Measurements from ENCODE around the gene HS3ST3A1. TPM values are rescaled to one million over a fixed set of nuclear protein-coding genes. Genes with fewer than 3 reads are reported as not detected.

Gene HS3ST3A1
- total RNA-seq, 1 donor from 2014 or later: 1.1 TPM

DNA sequence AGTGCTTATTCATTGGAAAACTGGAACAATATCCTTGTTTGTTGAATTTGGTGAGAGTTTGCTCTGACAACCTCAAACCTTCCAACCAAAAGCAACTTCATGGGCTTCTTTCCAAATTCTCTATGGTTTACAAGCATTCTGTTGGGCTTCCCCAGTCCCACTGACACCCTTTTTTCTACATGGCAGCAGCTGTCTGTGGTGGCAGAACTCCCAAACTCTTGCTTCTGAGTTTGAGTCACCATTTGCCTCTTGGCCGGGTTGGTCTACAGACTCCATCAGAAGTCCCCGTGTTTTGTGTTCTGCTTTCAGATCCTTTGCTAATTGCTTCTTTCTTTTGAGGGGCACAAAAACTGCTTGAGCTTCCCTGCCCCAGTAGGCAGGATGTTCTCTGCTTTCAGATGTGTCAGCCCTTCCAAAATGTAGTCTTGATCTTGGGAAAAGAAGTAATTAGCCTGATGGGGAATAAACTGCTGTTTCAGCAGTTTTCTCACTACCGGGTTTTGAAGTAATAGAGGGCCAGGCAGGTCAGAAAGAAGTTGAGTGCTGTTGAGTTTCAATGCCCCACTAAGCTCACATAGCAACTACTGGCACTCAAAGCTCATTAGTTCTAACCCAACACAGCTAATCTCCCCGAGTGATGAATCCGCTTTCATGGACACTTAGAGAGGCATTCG lies 80.7 kb downstream of the HS3ST3A1 start:
- Mint-ChIP-seq H3K4me1 (ENCODE audit: low read depth, unreplicated experiment) (peaks cover 14% of the 10 kb centered on the region), H3K27me3 (ENCODE audit: unreplicated experiment) (no peaks in the 10 kb centered on the region), H3K9me3 (ENCODE audit: unreplicated experiment) (no peaks in the 10 kb centered on the region), H3K36me3 (ENCODE audit: unreplicated experiment) (no peaks in the 10 kb centered on the region), H3K4me3 (ENCODE audit: unreplicated experiment) (no peak overlapping the region), H3K27ac (ENCODE audit: unreplicated experiment) (no peak overlapping the region)
- no peak for DNase-seq
- TF ChIP-seq, protein P1, sequence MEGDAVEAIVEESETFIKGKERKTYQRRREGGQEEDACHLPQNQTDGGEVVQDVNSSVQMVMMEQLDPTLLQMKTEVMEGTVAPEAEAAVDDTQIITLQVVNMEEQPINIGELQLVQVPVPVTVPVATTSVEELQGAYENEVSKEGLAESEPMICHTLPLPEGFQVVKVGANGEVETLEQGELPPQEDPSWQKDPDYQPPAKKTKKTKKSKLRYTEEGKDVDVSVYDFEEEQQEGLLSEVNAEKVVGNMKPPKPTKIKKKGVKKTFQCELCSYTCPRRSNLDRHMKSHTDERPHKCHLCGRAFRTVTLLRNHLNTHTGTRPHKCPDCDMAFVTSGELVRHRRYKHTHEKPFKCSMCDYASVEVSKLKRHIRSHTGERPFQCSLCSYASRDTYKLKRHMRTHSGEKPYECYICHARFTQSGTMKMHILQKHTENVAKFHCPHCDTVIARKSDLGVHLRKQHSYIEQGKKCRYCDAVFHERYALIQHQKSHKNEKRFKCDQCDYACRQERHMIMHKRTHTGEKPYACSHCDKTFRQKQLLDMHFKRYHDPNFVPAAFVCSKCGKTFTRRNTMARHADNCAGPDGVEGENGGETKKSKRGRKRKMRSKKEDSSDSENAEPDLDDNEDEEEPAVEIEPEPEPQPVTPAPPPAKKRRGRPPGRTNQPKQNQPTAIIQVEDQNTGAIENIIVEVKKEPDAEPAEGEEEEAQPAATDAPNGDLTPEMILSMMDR (IDR thresholded peaks at IDR 0.05; ENCODE audit: partially characterized antibody, unreplicated experiment): no peak

DNA sequence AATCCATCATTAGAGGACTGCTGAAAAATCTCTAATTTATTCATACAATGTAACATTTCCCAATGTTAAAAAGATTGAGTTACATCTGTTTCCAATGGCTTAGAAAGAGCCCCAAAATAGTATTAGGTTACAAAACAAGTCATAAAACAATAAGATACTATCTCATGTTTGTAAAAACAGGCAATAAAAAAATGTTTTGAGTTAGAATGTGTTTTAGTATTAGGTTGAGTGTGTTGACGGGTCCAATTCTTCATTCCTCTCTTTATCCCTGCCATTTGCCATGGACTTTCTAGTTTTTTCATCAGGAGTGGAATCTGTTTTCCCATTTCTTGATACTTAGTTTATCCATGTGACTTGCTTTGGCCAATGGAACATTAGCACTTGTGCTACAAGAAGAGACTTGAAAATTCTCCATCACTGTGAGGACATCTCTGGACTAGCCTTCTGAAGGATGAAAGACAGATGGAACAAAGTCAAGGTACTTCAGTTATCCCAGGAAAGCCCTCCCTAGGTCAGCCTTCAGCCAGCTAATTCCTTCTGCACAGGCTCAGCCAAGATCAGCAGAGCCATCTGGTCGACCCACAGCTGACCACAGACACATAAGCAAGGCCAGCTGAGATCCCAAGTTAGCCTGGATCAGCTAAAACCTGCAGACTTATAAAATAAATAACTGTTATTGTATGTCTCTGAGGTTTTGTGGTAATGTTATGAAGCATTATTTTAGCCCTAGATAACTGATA lies 83.3 kb downstream of the HS3ST3A1 start:
- Mint-ChIP-seq H3K27me3 (ENCODE audit: unreplicated experiment) (no peaks in the 10 kb centered on the region), H3K4me1 (ENCODE audit: low read depth, unreplicated experiment) (peaks cover 9% of the 10 kb centered on the region), H3K9me3 (ENCODE audit: unreplicated experiment) (no peaks in the 10 kb centered on the region), H3K27ac (ENCODE audit: unreplicated experiment) (no peak overlapping the region), H3K36me3 (ENCODE audit: unreplicated experiment) (no peaks in the 10 kb centered on the region), H3K4me3 (ENCODE audit: unreplicated experiment) (no peak overlapping the region)
- DNase-seq: no peak
- TF ChIP-seq, protein P1 (IDR thresholded peaks at IDR 0.05; ENCODE audit: partially characterized antibody, unreplicated experiment): no peak

DNA sequence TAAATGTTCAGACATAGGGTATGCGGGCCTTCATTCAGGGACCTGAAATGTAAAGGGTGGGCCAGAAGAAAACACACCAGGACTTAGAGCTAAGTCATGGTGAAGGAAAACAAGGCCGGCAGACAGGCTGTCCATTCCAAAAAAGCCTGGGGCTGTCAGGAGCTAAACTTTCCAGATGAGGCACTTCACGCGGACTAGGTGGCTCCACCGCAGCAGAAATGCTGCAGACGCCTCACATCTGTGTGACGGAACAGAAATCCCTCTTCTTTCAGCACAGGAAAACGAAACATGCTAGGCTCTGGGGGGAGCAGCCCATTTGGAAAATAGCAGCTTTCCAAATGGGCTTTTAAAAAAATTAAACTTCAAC lies 88.7 kb downstream of the HS3ST3A1 start:
- no peak overlapping the region for H3K27ac Mint-ChIP-seq (ENCODE audit: unreplicated experiment)
- H3K4me3 Mint-ChIP-seq (ENCODE audit: unreplicated experiment): no peak overlapping the region
- H3K27me3 Mint-ChIP-seq (ENCODE audit: unreplicated experiment): no peaks in the 10 kb centered on the region
- peaks cover 10% of the 10 kb centered on the region for H3K4me1 Mint-ChIP-seq (ENCODE audit: low read depth, unreplicated experiment)
- DNase-seq: no peak
- no peaks in the 10 kb centered on the region for H3K9me3 Mint-ChIP-seq (ENCODE audit: unreplicated experiment)
- no peaks in the 10 kb centered on the region for H3K36me3 Mint-ChIP-seq (ENCODE audit: unreplicated experiment)
- TF ChIP-seq, protein P1 (IDR thresholded peaks at IDR 0.05; ENCODE audit: partially characterized antibody, unreplicated experiment): no peak

DNA sequence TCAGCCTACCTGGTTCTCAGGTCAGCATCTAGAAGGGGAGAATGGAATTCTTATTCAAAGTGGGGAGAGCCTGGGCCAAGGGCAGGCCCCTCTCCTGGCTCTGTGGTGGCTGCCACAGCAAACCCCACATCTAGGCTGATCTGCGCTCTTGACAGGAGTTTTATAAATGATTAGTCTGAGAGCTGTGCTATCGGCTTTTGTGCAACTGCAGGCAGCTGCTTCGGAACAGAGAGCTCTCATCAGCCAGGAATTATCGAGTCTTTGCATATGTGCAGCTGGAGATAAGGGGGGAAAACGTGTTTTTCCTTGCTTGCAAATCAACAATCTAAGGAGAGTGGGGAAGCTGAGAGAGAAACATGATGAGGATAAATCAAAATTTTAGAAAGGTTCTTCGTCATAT lies 91.7 kb downstream of the HS3ST3A1 start:
- H3K4me3 Mint-ChIP-seq (ENCODE audit: unreplicated experiment): no peak overlapping the region
- DNase-seq: no peak
- no peaks in the 10 kb centered on the region for H3K36me3 Mint-ChIP-seq (ENCODE audit: unreplicated experiment)
- H3K27me3 Mint-ChIP-seq (ENCODE audit: unreplicated experiment): no peaks in the 10 kb centered on the region
- no peak overlapping the region for H3K27ac Mint-ChIP-seq (ENCODE audit: unreplicated experiment)
- H3K4me1 Mint-ChIP-seq (ENCODE audit: low read depth, unreplicated experiment): peaks cover 10% of the 10 kb centered on the region
- TF ChIP-seq, protein P1 (IDR thresholded peaks at IDR 0.05; ENCODE audit: partially characterized antibody, unreplicated experiment): no peak
- H3K9me3 Mint-ChIP-seq (ENCODE audit: unreplicated experiment): no peaks in the 10 kb centered on the region

DNA sequence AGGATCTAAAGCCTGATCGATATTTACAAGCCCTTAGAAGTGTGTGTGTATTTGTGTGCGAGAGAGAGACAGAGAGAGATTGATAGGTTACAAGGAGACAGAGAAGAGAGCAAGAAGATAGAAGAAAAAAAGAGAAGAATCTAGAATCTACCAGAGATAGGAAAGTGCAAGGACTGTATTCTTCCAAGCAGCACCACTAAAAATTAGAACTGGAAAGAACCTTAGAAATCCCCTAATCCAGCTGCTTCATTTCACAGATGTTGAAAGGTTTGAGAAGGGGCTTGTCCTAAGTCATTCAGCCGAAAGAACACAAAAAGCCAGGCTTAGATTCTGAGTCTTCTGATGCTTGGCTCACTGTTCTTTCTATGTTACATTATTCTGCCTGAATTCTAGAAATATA lies 92.2 kb downstream of the HS3ST3A1 start:
- TF ChIP-seq, protein P1 (IDR thresholded peaks at IDR 0.05; ENCODE audit: partially characterized antibody, unreplicated experiment): no peak
- Mint-ChIP-seq H3K4me1 (ENCODE audit: low read depth, unreplicated experiment) (peaks cover 10% of the 10 kb centered on the region), H3K9me3 (ENCODE audit: unreplicated experiment) (no peaks in the 10 kb centered on the region), H3K27ac (ENCODE audit: unreplicated experiment) (no peak overlapping the region), H3K27me3 (ENCODE audit: unreplicated experiment) (no peaks in the 10 kb centered on the region), H3K4me3 (ENCODE audit: unreplicated experiment) (no peak overlapping the region), H3K36me3 (ENCODE audit: unreplicated experiment) (no peaks in the 10 kb centered on the region)
- no peak for DNase-seq

Data from glutamatergic neuron (in vitro differentiated cells).